ENCODE measurements around the gene ADAMTSL1. TPM values are rescaled to one million over a fixed set of nuclear protein-coding genes. Genes with fewer than 3 reads are reported as not detected.

Gene ADAMTSL1
- polyA plus RNA-seq, 1 donor from 2014 or later = 1.1 TPM

- Histone ChIP-seq H3K79me2 (replicated peaks; ENCODE audit: insufficient read depth, low read length) (no peaks in the 10 kb centered on the region), H3F3A (ENCODE audit: insufficient read depth, low read length, poor library complexity, severe bottlenecking) (no peaks in the 10 kb centered on the region), H3K27me3 (ENCODE audit: insufficient read depth, low read depth, low read length) (no peaks in the 10 kb centered on the region), H2AFZ (ENCODE audit: low read depth, low read length) (no peak overlapping the region), H3K4me3 (ENCODE audit: low read length) (no peak overlapping the region), H3K36me3 (ENCODE audit: insufficient read depth, low read length) (no peaks in the 10 kb centered on the region), H3K9ac (ENCODE audit: low read length) (no peak overlapping the region), H3K9me2 (ENCODE audit: insufficient read depth, low read length) (no peaks in the 10 kb centered on the region), H3K27ac (ENCODE audit: low read length) (no peak overlapping the region), H3K4me2 (ENCODE audit: low read length) (no peak overlapping the region), H4K20me1 (ENCODE audit: insufficient read depth) (no peaks in the 10 kb centered on the region), H3K9me3 (ENCODE audit: low read length) (no peaks in the 10 kb centered on the region)
- no peak for TF ChIP-seq TAF1 (IDR thresholded peaks at IDR 0.05; ENCODE audit: low read depth)
- no peak for TF ChIP-seq RAD21 (conservative IDR thresholded peaks at IDR 0.05)
- no peak for TF ChIP-seq EP300 (conservative IDR thresholded peaks at IDR 0.05; ENCODE audit: poor library complexity, severe bottlenecking)
- no peak for TF ChIP-seq EZH2 (IDR thresholded peaks at IDR 0.05; ENCODE audit: borderline replicate concordance, insufficient read depth, low read length, poor library complexity, severe bottlenecking)
- no peak for TF ChIP-seq REST (IDR thresholded peaks at IDR 0.05; ENCODE audit: borderline replicate concordance)
These were observed 226.8 kb downstream of the ADAMTSL1 start for GRCh38 chr9:18700714-18701113.

- Histone ChIP-seq H4K20me1 (ENCODE audit: insufficient read depth) (no peaks in the 10 kb centered on the region), H3K79me2 (replicated peaks; ENCODE audit: insufficient read depth, low read length) (no peaks in the 10 kb centered on the region), H3K4me2 (ENCODE audit: low read length) (no peak overlapping the region), H2AFZ (ENCODE audit: low read depth, low read length) (no peak overlapping the region), H3K9me3 (ENCODE audit: low read length) (no peaks in the 10 kb centered on the region), H3K36me3 (ENCODE audit: insufficient read depth, low read length) (no peaks in the 10 kb centered on the region), H3K9me2 (ENCODE audit: insufficient read depth, low read length) (no peaks in the 10 kb centered on the region), H3K27me3 (ENCODE audit: insufficient read depth, low read depth, low read length) (no peaks in the 10 kb centered on the region), H3F3A (ENCODE audit: insufficient read depth, low read length, poor library complexity, severe bottlenecking) (no peaks in the 10 kb centered on the region), H3K4me3 (ENCODE audit: low read length) (no peak overlapping the region), H3K27ac (ENCODE audit: low read length) (no peak overlapping the region), H3K9ac (ENCODE audit: low read length) (no peak overlapping the region)
- TF ChIP-seq EP300 (conservative IDR thresholded peaks at IDR 0.05; ENCODE audit: poor library complexity, severe bottlenecking) (no peak), EZH2 (IDR thresholded peaks at IDR 0.05; ENCODE audit: borderline replicate concordance, insufficient read depth, low read length, poor library complexity, severe bottlenecking) (no peak)
These were observed 229.4 kb downstream of the ADAMTSL1 start for GRCh38 chr9:18703151-18703900.

- no peaks in the 10 kb centered on the region for H3F3A ChIP-seq (ENCODE audit: insufficient read depth, low read length, poor library complexity, severe bottlenecking)
- H3K9ac ChIP-seq (ENCODE audit: low read length) = no peak overlapping the region
- no peaks in the 10 kb centered on the region for H3K36me3 ChIP-seq (ENCODE audit: insufficient read depth, low read length)
- H3K4me3 ChIP-seq (ENCODE audit: low read length) = no peak overlapping the region
- no peak for TF ChIP-seq SMC3 (conservative IDR thresholded peaks at IDR 0.05; ENCODE audit: poor library complexity)
- no peak for TF ChIP-seq TAF1 (IDR thresholded peaks at IDR 0.05; ENCODE audit: low read depth)
- TF ChIP-seq EP300 (conservative IDR thresholded peaks at IDR 0.05; ENCODE audit: poor library complexity, severe bottlenecking) = no peak
- no peak for TF ChIP-seq RAD21 (conservative IDR thresholded peaks at IDR 0.05)
- no peak for TF ChIP-seq REST (IDR thresholded peaks at IDR 0.05; ENCODE audit: borderline replicate concordance)
- no peak for TF ChIP-seq MXI1 (conservative IDR thresholded peaks at IDR 0.05; ENCODE audit: poor library complexity, severe bottlenecking)
- no peak for TF ChIP-seq POLR2AphosphoS5 (IDR thresholded peaks at IDR 0.05)
- TF ChIP-seq EZH2 (IDR thresholded peaks at IDR 0.05; ENCODE audit: borderline replicate concordance, insufficient read depth, low read length, poor library complexity, severe bottlenecking) = no peak
- no peak for TF ChIP-seq CTCF (IDR thresholded peaks at IDR 0.05; ENCODE audit: poor library complexity, severe bottlenecking)
- H3K27me3 ChIP-seq (ENCODE audit: insufficient read depth, low read depth, low read length) = no peaks in the 10 kb centered on the region
- H3K9me3 ChIP-seq (ENCODE audit: low read length) = no peaks in the 10 kb centered on the region
- H3K9me2 ChIP-seq (ENCODE audit: insufficient read depth, low read length) = no peaks in the 10 kb centered on the region
- no peak overlapping the region for H2AFZ ChIP-seq (ENCODE audit: low read depth, low read length)
- no peaks in the 10 kb centered on the region for H3K79me2 ChIP-seq (replicated peaks; ENCODE audit: insufficient read depth, low read length)
- no peaks in the 10 kb centered on the region for H4K20me1 ChIP-seq (ENCODE audit: insufficient read depth)
- no peak overlapping the region for H3K4me2 ChIP-seq (ENCODE audit: low read length)
- H3K27ac ChIP-seq (ENCODE audit: low read length) = no peak overlapping the region
These were observed 230.0 kb downstream of the ADAMTSL1 start for GRCh38 chr9:18703901-18704379.

Data from neural cell (in vitro differentiated cells).